HepG2 (cell line): ENCODE measurements around the gene BICRA. TPM values are rescaled to one million over a fixed set of nuclear protein-coding genes. Genes with fewer than 3 reads are reported as not detected.

Source experiments
- ATF3 ChIP-seq: sonication (generic); formaldehyde crosslinking; IDR thresholded peaks from 2 replicates; pipeline ENCODE4 v1.4.0; 2020; ENCODE audit warnings: missing genetic modification reagents
- BORCS8-MEF2B ChIP-seq: sonication (generic); formaldehyde crosslinking; IDR thresholded peaks from 2 replicates; pipeline ENCODE4 v1.8.0; 2022; ENCODE audit warnings: mild to moderate bottlenecking, missing genetic modification reagents
- DPF2 ChIP-seq: sonication (generic); formaldehyde crosslinking; IDR thresholded peaks from 2 replicates; pipeline ENCODE4 v1.4.0; 2020; ENCODE audit warnings: mild to moderate bottlenecking, low read depth, missing genetic modification reagents, borderline replicate concordance
- ELF3 ChIP-seq: IDR thresholded peaks from 2 replicates; pipeline ENCODE4 v1.6.1; 2016; ENCODE audit warnings: missing genetic modification reagents, missing compliant biosample characterization
- FOSL2 ChIP-seq: sonication (generic); formaldehyde crosslinking; IDR thresholded peaks from 2 replicates; pipeline ENCODE4 v1.4.0; 2020; ENCODE audit warnings: missing genetic modification reagents
- GLMP ChIP-seq: sonication (generic); formaldehyde crosslinking; IDR thresholded peaks from 2 replicates; pipeline ENCODE4 v1.9.0; 2021; ENCODE audit warnings: missing genetic modification reagents, mild to moderate bottlenecking, borderline replicate concordance
- HBP1 ChIP-seq: IDR thresholded peaks from 2 replicates; pipeline ENCODE4 v1.6.1; 2016; ENCODE audit warnings: low read depth, control low read depth
- IRF9 ChIP-seq: sonication (generic); formaldehyde crosslinking; IDR thresholded peaks from 2 replicates; pipeline ENCODE4 v1.8.0; 2022; ENCODE audit warnings: missing genetic modification reagents, mild to moderate bottlenecking, borderline replicate concordance
- KAT8 ChIP-seq: IDR thresholded peaks from 2 replicates; pipeline ENCODE4 v1.6.1; 2016; ENCODE audit warnings: missing genetic modification reagents, missing compliant biosample characterization
- MIXL1 ChIP-seq: IDR thresholded peaks from 2 replicates; pipeline ENCODE4 v1.6.1; 2016
- NAIF1 ChIP-seq: sonication (generic); formaldehyde crosslinking; IDR thresholded peaks from 2 replicates; pipeline ENCODE4 v1.5.0; 2020; ENCODE audit warnings: mild to moderate bottlenecking, missing genetic modification reagents, borderline replicate concordance
- PAWR ChIP-seq: sonication (generic); formaldehyde crosslinking; IDR thresholded peaks from 2 replicates; pipeline ENCODE4 v1.4.0; 2020; ENCODE audit warnings: missing genetic modification reagents, mild to moderate bottlenecking, borderline replicate concordance
- RCOR2 ChIP-seq: IDR thresholded peaks from 2 replicates; pipeline ENCODE4 v1.6.1; 2016; ENCODE audit warnings: missing biosample characterization, missing genetic modification reagents
- RXRB ChIP-seq: IDR thresholded peaks from 2 replicates; pipeline ENCODE4 v1.6.1; 2016; ENCODE audit warnings: borderline replicate concordance, missing genetic modification reagents, missing compliant biosample characterization
- SKIL ChIP-seq: sonication (generic); formaldehyde crosslinking; IDR thresholded peaks from 2 replicates; pipeline ENCODE4 v1.8.0; 2022; ENCODE audit warnings: missing genetic modification reagents, mild to moderate bottlenecking, moderate library complexity, borderline replicate concordance
- SMAD3 ChIP-seq: sonication (generic); formaldehyde crosslinking; IDR thresholded peaks from 2 replicates; pipeline ENCODE4 v1.4.0; 2020; ENCODE audit warnings: missing genetic modification reagents
- SP4 ChIP-seq: sonication (generic); formaldehyde crosslinking; IDR thresholded peaks from 2 replicates; pipeline ENCODE4 v1.8.1; 2023; ENCODE audit warnings: mild to moderate bottlenecking, missing genetic modification reagents
- SYNCRIP ChIP-seq: fragments of 200-400 bp; formaldehyde crosslinking; IDR thresholded peaks from 2 replicates; pipeline ENCODE4 v1.6.1; 2018; ENCODE audit warnings: mild to moderate bottlenecking, low read depth, low read length; ENCODE audit not compliant: insufficient read depth
- TAF1 ChIP-seq: sonication (generic); formaldehyde crosslinking; IDR thresholded peaks from 2 replicates; pipeline ENCODE4 v1.4.0; 2020; ENCODE audit warnings: missing genetic modification reagents
- TEAD3 ChIP-seq: optimal IDR thresholded peaks from 2 replicates; pipeline ENCODE3; 2016; ENCODE audit warnings: borderline replicate concordance
- THAP11 ChIP-seq: IDR thresholded peaks from 2 replicates; pipeline ENCODE4 v1.6.1; 2016; ENCODE audit warnings: missing biosample characterization, missing genetic modification reagents
- ZNF180 ChIP-seq: sonication (generic); formaldehyde crosslinking; IDR thresholded peaks from 2 replicates; pipeline ENCODE4 v1.4.0; 2020; ENCODE audit warnings: low read depth, missing genetic modification reagents, borderline replicate concordance
- ZNF431 ChIP-seq: sonication (generic); formaldehyde crosslinking; IDR thresholded peaks from 2 replicates; pipeline ENCODE4 v1.9.0; 2022; ENCODE audit warnings: missing genetic modification reagents, low read depth, mild to moderate bottlenecking, borderline replicate concordance
- ZNF770 ChIP-seq: sonication (generic); formaldehyde crosslinking; IDR thresholded peaks from 2 replicates; pipeline ENCODE4 v1.5.0; 2020; ENCODE audit warnings: mild to moderate bottlenecking, missing genetic modification reagents
- polyA plus RNA-seq, 8 experiments: library from polyadenylated mRNA; depleted of rRNA in 3 of 8; stranded (reverse) in 7 of 8; unstranded in 1 of 8; fragments of >200 nt; fragmentation: Illumina TruSeq in 4 of 8; extraction: Trizol in 4 of 8; gene quantifications; 2 replicates each; pipeline versions ENCODE4 v1.2.1 to v1.2.3, GENCODE V29; 2011 to 2016; ENCODE audit warnings: low read depth in 4 of 8, missing spikeins in 1 of 8, mixed read lengths in 1 of 8; ENCODE audit not compliant: insufficient read depth in 1 of 8
- total RNA-seq, 5 experiments: library from RNA; depleted of rRNA; stranded (reverse); fragments of >200 nt; fragmentation: Illumina TruSeq; extraction: Trizol; gene quantifications; 2 replicates each; pipeline ENCODE4 v1.2.3, GENCODE V29; 2016; ENCODE audit warnings: low read depth in 1 of 5

BICRA gene
- total and polyA plus RNA-seq, 2 of the 13 experiments (the other 11 are each of a cell fraction or from before 2014, with no cell fraction given) = 0.55 to 0.71 TPM

- TF ChIP-seq SP4 (CRISPR knock-in tag) = no peak
- TF ChIP-seq ATF3 = peak; percentile 85
- TF ChIP-seq ZNF180 (CRISPR knock-in tag) = no peak
- no peak for TF ChIP-seq PAWR (CRISPR knock-in tag)
- peak; percentile 46; the same call in 1 of the 2 replicates for TF ChIP-seq ELF3 (CRISPR knock-in tag)
- no peak for TF ChIP-seq TAF1 (CRISPR knock-in tag)
- no peak for TF ChIP-seq HBP1 (CRISPR knock-in tag)
- 0 out of 2 replicates have a peak, but pooled peaks have one; percentile 31 for TF ChIP-seq MIXL1 (CRISPR knock-in tag)
- TF ChIP-seq RXRB (CRISPR knock-in tag) = peak; percentile 94
- TF ChIP-seq DPF2 = no peak
- no peak for TF ChIP-seq ZNF770
- TF ChIP-seq ZNF431 (CRISPR knock-in tag) = no peak
- no peak for TF ChIP-seq SYNCRIP
- TF ChIP-seq FOSL2 (CRISPR knock-in tag) = peak; percentile 97
- no peak for TF ChIP-seq BORCS8-MEF2B (CRISPR knock-in tag)
- TF ChIP-seq IRF9 (CRISPR knock-in tag) = no peak
- TF ChIP-seq KAT8 = no peak
- TF ChIP-seq NAIF1 (CRISPR knock-in tag) = no peak
- TF ChIP-seq THAP11 (CRISPR knock-in tag) = no peak
- TF ChIP-seq SKIL (CRISPR knock-in tag) = no peak
- TF ChIP-seq GLMP (CRISPR knock-in tag) = no peak
- TF ChIP-seq TEAD3 (CRISPR knock-in tag) = peak; percentile 57
- TF ChIP-seq SMAD3 (CRISPR knock-in tag) = no peak
- peak; percentile 49; the same call in 1 of the 2 replicates for TF ChIP-seq RCOR2 (CRISPR knock-in tag)
Observed at GRCh38 chr19:47660435-47660832, 51.5 kb downstream of the BICRA start (continued).
